HT1080 (cell line): ENCODE results near the gene BOLA2B. TPM values are rescaled to one million over a fixed set of nuclear protein-coding genes. Genes with fewer than 3 reads are reported as not detected.
"Not testable (repeated sequence)": the region's sequence is repeated elsewhere in the genome, so short reads cannot be mapped to it uniquely, and the experiment has no call there.

ENCODE experiments used
- DNase-seq: peaks from one replicate; pipeline ENCODE4 v3.0.0-alpha.2; 2015; ENCODE audit warnings: low read depth
- total RNA-seq: library from RNA; depleted of rRNA; stranded (reverse); fragments of >200 nt; shearing (Covaris generic); gene quantifications from 2 replicates; pipeline ENCODE4 v1.2.3, GENCODE V29; 2014

Gene BOLA2B
- total RNA-seq, 1 experiment from 2014 or later = 67.0 TPM

GRCh38 chr16:30184891-30185682 is 8.4 kb downstream of the BOLA2B start:
- no peak for DNase-seq

- no peak for DNase-seq
These were observed 9.2 kb downstream of the BOLA2B start for GRCh38 chr16:30184096-30184890.

- DNase-seq = peak; percentile 84
These were observed 10.0 kb downstream of the BOLA2B start, which contains the start of gene CORO1A for GRCh38 chr16:30183233-30184095. Gene CORO1A, plus strand, starts transcription at chr16:30183602. Its CDS starts 1,608 bp downstream, at chr16:30185210.

GRCh38 chr16:30180741-30181140 is 12.7 kb downstream of the BOLA2B start:
- DNase-seq = no peak

GRCh38 chr16:30179931-30180330 is 13.5 kb downstream of the BOLA2B start:
- DNase-seq = no peak

- DNase-seq = no peak
These were observed 14.3 kb downstream of the BOLA2B start for GRCh38 chr16:30179195-30179594.

GRCh38 chr16:30176876-30177275 is 16.6 kb downstream of the BOLA2B start:
- DNase-seq = not testable (repeated sequence)

GRCh38 chr16:30173054-30173453 is 20.4 kb downstream of the BOLA2B start:
- DNase-seq = no peak

GRCh38 chr16:30170145-30170544 is 23.3 kb downstream of the BOLA2B start:
- DNase-seq = not testable (repeated sequence)

- not testable (repeated sequence) for DNase-seq
These were observed 24.1 kb downstream of the BOLA2B start for GRCh38 chr16:30169416-30169815.

- DNase-seq = not testable (repeated sequence)
These were observed 24.7 kb downstream of the BOLA2B start for GRCh38 chr16:30168746-30169145.

- DNase-seq = no peak
These were observed 27.1 kb downstream of the BOLA2B start for GRCh38 chr16:30166202-30166902.

GRCh38 chr16:30163538-30163937 is 29.9 kb downstream of the BOLA2B start:
- DNase-seq = no peak

GRCh38 chr16:30157214-30157613 is 36.3 kb downstream of the BOLA2B start:
- no peak for DNase-seq

- DNase-seq = no peak
These were observed 38.3 kb downstream of the BOLA2B start for GRCh38 chr16:30155188-30155587.

GRCh38 chr16:30152517-30152916 is 40.9 kb downstream of the BOLA2B start:
- no peak for DNase-seq

- no peak for DNase-seq
These were observed 42.4 kb downstream of the BOLA2B start for GRCh38 chr16:30151091-30151490.

GRCh38 chr16:30149250-30149930 is 44.1 kb downstream of the BOLA2B start:
- no peak for DNase-seq

GRCh38 chr16:30147843-30148510 is 45.5 kb downstream of the BOLA2B start:
- DNase-seq = no peak

- DNase-seq = no peak
These were observed 47.8 kb downstream of the BOLA2B start for GRCh38 chr16:30145657-30146056.
